Right lobe of liver (tissue), 4 donors: ENCODE results near the gene SLC23A3.

Source experiments
- POLR2A ChIP-seq: fragments of 450-650 bp; IDR thresholded peaks from one replicate; pipeline ENCODE4 v1.6.1; 2017; ENCODE audit warnings: antibody characterized with exemption, mild to moderate bottlenecking
- TF ChIP-seq, protein P1 (sequence below), 4 donors: fragments of 200-600 bp in 3 of 4; fragments of 450-650 bp in 1 of 4; IDR thresholded peaks; one replicate each; pipeline versions ENCODE4 v1.5.1 to v1.8.0; 2016 to 2022; ENCODE audit warnings: antibody characterized with exemption in 4 of 4, mild to moderate bottlenecking in 2 of 4
- donor health status: DM: no; HTN: no; CAD: no.
- donor health status: DM: no; HTN: no; CAD: no.
- donor health status: DM: no; HTN: yes; CAD: no.

DNA sequence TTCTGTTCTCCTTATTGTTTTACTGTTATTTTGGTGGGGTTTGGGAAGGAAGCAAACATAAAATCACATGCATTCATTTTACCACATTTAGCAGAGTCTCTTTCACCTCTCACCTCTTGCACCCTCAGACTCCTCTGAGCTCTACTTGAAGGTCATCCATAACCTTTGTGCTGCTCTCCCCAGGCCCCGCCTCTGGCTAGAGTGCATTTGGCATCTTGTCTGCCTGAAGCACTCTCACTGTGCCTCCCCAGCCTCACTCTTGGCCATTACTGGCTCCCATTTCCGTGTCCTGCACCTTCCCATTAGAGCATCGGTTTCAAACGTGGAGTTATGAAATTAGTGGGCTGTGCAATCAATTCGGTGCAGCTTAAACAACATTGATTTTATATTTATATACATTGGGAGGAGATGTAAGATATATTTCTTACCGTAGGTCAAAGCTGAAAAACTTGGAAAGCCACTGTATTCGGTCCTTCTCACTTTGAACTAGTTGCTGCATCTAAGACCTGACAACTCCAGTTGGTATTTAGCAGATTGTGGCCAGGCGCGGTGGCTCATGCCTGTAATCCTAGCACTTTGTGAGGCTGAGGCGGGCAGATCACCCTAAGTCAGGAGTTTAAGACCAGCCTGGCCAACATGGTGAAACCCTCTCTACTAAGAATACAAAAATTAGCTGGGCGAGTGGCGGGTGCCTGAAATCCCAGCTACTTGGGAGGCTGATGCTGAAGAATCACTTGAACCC, 29.8 kb upstream of the SLC23A3 start:
- TF ChIP-seq, protein P1, sequence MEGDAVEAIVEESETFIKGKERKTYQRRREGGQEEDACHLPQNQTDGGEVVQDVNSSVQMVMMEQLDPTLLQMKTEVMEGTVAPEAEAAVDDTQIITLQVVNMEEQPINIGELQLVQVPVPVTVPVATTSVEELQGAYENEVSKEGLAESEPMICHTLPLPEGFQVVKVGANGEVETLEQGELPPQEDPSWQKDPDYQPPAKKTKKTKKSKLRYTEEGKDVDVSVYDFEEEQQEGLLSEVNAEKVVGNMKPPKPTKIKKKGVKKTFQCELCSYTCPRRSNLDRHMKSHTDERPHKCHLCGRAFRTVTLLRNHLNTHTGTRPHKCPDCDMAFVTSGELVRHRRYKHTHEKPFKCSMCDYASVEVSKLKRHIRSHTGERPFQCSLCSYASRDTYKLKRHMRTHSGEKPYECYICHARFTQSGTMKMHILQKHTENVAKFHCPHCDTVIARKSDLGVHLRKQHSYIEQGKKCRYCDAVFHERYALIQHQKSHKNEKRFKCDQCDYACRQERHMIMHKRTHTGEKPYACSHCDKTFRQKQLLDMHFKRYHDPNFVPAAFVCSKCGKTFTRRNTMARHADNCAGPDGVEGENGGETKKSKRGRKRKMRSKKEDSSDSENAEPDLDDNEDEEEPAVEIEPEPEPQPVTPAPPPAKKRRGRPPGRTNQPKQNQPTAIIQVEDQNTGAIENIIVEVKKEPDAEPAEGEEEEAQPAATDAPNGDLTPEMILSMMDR (IDR thresholded peaks at IDR 0.05), result no peak
- TF ChIP-seq POLR2A, result no peak
